ENCODE data around the gene ESRP2.

DNA sequence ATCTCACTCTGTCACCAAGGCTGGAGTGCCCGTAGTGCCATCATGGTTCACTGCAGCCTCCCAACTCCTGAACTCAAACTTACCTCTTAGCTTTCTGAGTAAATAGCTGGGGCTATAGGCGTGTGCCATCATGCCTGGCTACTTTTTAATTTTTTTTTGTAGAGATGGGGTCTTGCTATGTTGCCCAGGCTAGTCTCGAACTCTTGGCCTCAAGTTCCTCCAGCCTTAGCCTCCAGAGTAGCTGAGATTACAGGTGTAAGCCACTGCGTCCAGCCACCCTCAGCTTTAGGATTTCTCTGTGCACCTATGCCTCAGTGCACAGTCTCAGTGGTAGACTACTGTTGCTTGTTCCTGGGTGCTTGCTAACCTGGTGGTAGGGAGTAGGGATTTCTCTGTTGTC is 33.9 kb upstream of the ESRP2 start:
- TF ChIP-seq POLR2A (IDR thresholded peaks at IDR 0.05) = no peak
- TF ChIP-seq, protein P1, sequence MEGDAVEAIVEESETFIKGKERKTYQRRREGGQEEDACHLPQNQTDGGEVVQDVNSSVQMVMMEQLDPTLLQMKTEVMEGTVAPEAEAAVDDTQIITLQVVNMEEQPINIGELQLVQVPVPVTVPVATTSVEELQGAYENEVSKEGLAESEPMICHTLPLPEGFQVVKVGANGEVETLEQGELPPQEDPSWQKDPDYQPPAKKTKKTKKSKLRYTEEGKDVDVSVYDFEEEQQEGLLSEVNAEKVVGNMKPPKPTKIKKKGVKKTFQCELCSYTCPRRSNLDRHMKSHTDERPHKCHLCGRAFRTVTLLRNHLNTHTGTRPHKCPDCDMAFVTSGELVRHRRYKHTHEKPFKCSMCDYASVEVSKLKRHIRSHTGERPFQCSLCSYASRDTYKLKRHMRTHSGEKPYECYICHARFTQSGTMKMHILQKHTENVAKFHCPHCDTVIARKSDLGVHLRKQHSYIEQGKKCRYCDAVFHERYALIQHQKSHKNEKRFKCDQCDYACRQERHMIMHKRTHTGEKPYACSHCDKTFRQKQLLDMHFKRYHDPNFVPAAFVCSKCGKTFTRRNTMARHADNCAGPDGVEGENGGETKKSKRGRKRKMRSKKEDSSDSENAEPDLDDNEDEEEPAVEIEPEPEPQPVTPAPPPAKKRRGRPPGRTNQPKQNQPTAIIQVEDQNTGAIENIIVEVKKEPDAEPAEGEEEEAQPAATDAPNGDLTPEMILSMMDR (IDR thresholded peaks at IDR 0.05) = no peak
- no peak for TF ChIP-seq EP300 (IDR thresholded peaks at IDR 0.05)
- TF ChIP-seq POLR2AphosphoS5 (IDR thresholded peaks at IDR 0.05) = no peak

Measured in stomach (tissue), 4 donors.